ENCODE measurements around the gene GINM1.

Gene GINM1

GRCh38 chr6:149636124-149636523 is 69.9 kb downstream of the GINM1 start:
- no peak for TF ChIP-seq TCF12 (IDR thresholded peaks at IDR 0.05; ENCODE audit: low read depth)
- no peak for TF ChIP-seq CEBPB (IDR thresholded peaks at IDR 0.05)
- no peak for TF ChIP-seq RAD21 (IDR thresholded peaks at IDR 0.05; ENCODE audit: low read depth)
- TF ChIP-seq FOXM1 (IDR thresholded peaks at IDR 0.05; ENCODE audit: borderline replicate concordance, low read depth), result no peak
- TF ChIP-seq CREB1 (IDR thresholded peaks at IDR 0.05; ENCODE audit: low read depth), result no peak
- TF ChIP-seq, protein P1, sequence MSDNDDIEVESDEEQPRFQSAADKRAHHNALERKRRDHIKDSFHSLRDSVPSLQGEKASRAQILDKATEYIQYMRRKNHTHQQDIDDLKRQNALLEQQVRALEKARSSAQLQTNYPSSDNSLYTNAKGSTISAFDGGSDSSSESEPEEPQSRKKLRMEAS (IDR thresholded peaks at IDR 0.05), result no peak
- no peak for TF ChIP-seq YY1 (IDR thresholded peaks at IDR 0.05; ENCODE audit: low read depth)
- no peak for TF ChIP-seq TAF1 (IDR thresholded peaks at IDR 0.05; ENCODE audit: low read depth)
- no peak for TF ChIP-seq ZBTB7A (IDR thresholded peaks at IDR 0.05; ENCODE audit: low read depth)
- TF ChIP-seq, protein P2, sequence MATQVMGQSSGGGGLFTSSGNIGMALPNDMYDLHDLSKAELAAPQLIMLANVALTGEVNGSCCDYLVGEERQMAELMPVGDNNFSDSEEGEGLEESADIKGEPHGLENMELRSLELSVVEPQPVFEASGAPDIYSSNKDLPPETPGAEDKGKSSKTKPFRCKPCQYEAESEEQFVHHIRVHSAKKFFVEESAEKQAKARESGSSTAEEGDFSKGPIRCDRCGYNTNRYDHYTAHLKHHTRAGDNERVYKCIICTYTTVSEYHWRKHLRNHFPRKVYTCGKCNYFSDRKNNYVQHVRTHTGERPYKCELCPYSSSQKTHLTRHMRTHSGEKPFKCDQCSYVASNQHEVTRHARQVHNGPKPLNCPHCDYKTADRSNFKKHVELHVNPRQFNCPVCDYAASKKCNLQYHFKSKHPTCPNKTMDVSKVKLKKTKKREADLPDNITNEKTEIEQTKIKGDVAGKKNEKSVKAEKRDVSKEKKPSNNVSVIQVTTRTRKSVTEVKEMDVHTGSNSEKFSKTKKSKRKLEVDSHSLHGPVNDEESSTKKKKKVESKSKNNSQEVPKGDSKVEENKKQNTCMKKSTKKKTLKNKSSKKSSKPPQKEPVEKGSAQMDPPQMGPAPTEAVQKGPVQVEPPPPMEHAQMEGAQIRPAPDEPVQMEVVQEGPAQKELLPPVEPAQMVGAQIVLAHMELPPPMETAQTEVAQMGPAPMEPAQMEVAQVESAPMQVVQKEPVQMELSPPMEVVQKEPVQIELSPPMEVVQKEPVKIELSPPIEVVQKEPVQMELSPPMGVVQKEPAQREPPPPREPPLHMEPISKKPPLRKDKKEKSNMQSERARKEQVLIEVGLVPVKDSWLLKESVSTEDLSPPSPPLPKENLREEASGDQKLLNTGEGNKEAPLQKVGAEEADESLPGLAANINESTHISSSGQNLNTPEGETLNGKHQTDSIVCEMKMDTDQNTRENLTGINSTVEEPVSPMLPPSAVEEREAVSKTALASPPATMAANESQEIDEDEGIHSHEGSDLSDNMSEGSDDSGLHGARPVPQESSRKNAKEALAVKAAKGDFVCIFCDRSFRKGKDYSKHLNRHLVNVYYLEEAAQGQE (IDR thresholded peaks at IDR 0.05; ENCODE audit: low read depth), result no peak
- no peak for TF ChIP-seq EGR1 (IDR thresholded peaks at IDR 0.05)
- TF ChIP-seq, protein P3, sequence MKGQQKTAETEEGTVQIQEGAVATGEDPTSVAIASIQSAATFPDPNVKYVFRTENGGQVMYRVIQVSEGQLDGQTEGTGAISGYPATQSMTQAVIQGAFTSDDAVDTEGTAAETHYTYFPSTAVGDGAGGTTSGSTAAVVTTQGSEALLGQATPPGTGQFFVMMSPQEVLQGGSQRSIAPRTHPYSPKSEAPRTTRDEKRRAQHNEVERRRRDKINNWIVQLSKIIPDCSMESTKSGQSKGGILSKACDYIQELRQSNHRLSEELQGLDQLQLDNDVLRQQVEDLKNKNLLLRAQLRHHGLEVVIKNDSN (IDR thresholded peaks at IDR 0.05), result no peak

All from Ishikawa (cell line).